KMS-11 (cell line): Measurements from ENCODE around the gene RBFOX2.

ENCODE experiments used
- H2AFZ ChIP-seq: fragments of 200-600 bp; sonication (generic); 2 replicates; pipeline ENCODE4 v1.6.1; 2016; ENCODE audit warnings: antibody characterized with exemption, mixed run types, low read depth
- H3K27ac ChIP-seq: fragments of 200-600 bp; sonication (generic); 2 replicates; pipeline ENCODE4 v1.6.1; 2016; ENCODE audit warnings: mild to moderate bottlenecking, mixed run types
- H3K27me3 ChIP-seq: fragments of 200-600 bp; sonication (generic); 2 replicates; pipeline ENCODE4 v1.6.1; 2017; ENCODE audit warnings: mild to moderate bottlenecking, low read depth, mixed run types, moderate library complexity; ENCODE audit not compliant: insufficient read depth
- H3K36me3 ChIP-seq: fragments of 200-600 bp; sonication (generic); 2 replicates; pipeline ENCODE4 v1.6.1; 2017; ENCODE audit warnings: mild to moderate bottlenecking, mixed run types; ENCODE audit not compliant: insufficient read depth
- H3K4me1 ChIP-seq: fragments of 200-600 bp; sonication (generic); 2 replicates; pipeline ENCODE4 v1.6.1; 2016; ENCODE audit warnings: mild to moderate bottlenecking, low read depth, mixed run types; ENCODE audit not compliant: poor library complexity, severe bottlenecking
- H3K4me2 ChIP-seq: fragments of 200-600 bp; sonication (generic); 2 replicates; pipeline ENCODE4 v1.7.0; 2016; ENCODE audit warnings: mild to moderate bottlenecking, mixed run types
- H3K4me3 ChIP-seq: fragments of 200-600 bp; sonication (generic); IDR thresholded peaks from 2 replicates; pipeline ENCODE4 v1.6.1; 2017; ENCODE audit warnings: low read depth, low read length, mixed read lengths; ENCODE audit not compliant: insufficient read depth
- H3K79me2 ChIP-seq: fragments of 200-600 bp; sonication (generic); 2 replicates; pipeline ENCODE4 v1.6.1; 2016; ENCODE audit warnings: low read depth, mixed run types; ENCODE audit not compliant: insufficient read depth
- H3K9ac ChIP-seq: fragments of 200-600 bp; sonication (generic); 2 replicates; pipeline ENCODE4 v1.6.1; 2016; ENCODE audit warnings: mild to moderate bottlenecking, mixed run types
- H4K20me1 ChIP-seq: fragments of 200-600 bp; sonication (generic); 2 replicates; pipeline ENCODE4 v1.6.1; 2016; ENCODE audit warnings: mild to moderate bottlenecking, mixed run types; ENCODE audit not compliant: insufficient read depth
- TF ChIP-seq, protein P1 (sequence below): fragments of 200-600 bp; sonication (generic); conservative IDR thresholded peaks from 2 replicates; pipeline ENCODE4 v1.6.1; 2017; ENCODE audit warnings: low read depth, mild to moderate bottlenecking, antibody characterized with exemption, low read length, moderate library complexity, mixed read lengths

Gene RBFOX2

GRCh38 chr22:35830305-35830704 lies 198.3 kb downstream of the RBFOX2 start:
- Histone ChIP-seq H3K79me2 (no peaks in the 10 kb centered on the region), H3K27me3 (no peaks in the 10 kb centered on the region), H3K9ac (no peak overlapping the region), H4K20me1 (no peaks in the 10 kb centered on the region), H3K4me1 (peaks cover 11% of the 10 kb centered on the region), H3K27ac (no peak overlapping the region), H2AFZ (no peak overlapping the region), H3K36me3 (no peaks in the 10 kb centered on the region), H3K4me2 (no peak overlapping the region), H3K4me3 (no peak overlapping the region)
- TF ChIP-seq, protein P1, sequence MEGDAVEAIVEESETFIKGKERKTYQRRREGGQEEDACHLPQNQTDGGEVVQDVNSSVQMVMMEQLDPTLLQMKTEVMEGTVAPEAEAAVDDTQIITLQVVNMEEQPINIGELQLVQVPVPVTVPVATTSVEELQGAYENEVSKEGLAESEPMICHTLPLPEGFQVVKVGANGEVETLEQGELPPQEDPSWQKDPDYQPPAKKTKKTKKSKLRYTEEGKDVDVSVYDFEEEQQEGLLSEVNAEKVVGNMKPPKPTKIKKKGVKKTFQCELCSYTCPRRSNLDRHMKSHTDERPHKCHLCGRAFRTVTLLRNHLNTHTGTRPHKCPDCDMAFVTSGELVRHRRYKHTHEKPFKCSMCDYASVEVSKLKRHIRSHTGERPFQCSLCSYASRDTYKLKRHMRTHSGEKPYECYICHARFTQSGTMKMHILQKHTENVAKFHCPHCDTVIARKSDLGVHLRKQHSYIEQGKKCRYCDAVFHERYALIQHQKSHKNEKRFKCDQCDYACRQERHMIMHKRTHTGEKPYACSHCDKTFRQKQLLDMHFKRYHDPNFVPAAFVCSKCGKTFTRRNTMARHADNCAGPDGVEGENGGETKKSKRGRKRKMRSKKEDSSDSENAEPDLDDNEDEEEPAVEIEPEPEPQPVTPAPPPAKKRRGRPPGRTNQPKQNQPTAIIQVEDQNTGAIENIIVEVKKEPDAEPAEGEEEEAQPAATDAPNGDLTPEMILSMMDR = no peak

DNA sequence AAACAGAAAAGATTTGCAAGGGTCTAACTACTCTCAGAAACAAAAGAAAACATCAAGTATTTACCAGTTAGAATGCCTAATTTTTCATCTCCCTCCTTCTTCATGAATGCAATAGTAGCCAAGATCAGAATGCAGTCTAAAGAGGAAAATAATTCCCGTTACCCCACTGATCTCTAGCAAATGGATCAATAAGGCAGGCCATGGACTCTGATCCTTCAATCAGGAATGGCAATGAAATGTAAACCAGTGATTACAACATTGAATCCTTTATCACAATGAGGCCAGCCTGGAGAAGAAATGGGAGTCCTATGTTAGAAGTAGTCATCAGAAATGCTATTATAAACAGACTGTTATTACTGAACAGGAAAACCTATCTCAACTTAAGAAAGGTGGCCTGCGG lies 204.4 kb downstream of the RBFOX2 start:
- TF ChIP-seq, protein P1 = no peak
- H3K79me2 ChIP-seq = no peaks in the 10 kb centered on the region
- no peak overlapping the region for H2AFZ ChIP-seq
- no peak overlapping the region for H3K9ac ChIP-seq
- no peaks in the 10 kb centered on the region for H4K20me1 ChIP-seq
- H3K36me3 ChIP-seq = no peaks in the 10 kb centered on the region
- H3K4me1 ChIP-seq = peaks cover 10% of the 10 kb centered on the region
- H3K27me3 ChIP-seq = no peaks in the 10 kb centered on the region
- no peak overlapping the region for H3K27ac ChIP-seq
- no peak overlapping the region for H3K4me3 ChIP-seq
- no peak overlapping the region for H3K4me2 ChIP-seq

DNA sequence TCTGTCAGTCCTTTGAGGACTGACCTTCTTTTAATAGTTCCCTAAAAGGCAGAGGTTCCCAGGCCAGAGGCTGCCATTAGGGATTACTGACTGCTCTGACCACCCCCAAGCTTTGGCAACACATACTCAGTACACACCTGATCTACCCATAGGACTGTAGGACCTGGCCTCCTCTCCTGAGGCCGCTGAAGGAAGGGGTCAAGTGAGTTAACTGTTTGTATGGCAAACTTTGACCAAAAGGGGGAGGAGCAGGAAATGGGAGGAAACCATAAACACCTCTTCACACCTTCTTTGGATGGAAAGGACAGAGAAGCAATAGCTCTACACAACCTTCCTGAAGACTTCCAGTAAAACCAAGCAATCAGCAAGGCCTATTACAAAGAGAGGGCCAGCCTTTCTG lies 207.0 kb downstream of the RBFOX2 start:
- TF ChIP-seq, protein P1 = no peak
- no peak overlapping the region for H3K4me2 ChIP-seq
- H3K27ac ChIP-seq = no peak overlapping the region

DNA sequence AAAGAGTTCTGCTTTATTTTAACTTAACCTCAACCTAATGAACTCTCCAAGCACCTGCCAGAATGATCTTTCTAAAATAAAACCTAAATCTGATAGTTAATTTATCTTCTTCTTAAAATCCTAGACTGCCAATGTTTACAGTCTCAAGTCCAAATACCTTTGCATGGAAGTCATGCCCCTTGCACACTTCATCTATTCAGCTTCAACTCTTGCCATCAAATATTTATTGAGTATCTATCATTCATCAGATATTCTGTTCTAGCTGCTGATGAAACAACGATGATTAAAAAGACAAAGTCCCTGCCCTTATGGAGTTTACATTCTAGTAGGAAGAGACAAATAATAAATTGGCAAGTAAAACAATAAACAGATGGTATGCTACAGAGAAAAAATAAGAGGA lies 209.2 kb downstream of the RBFOX2 start:
- Histone ChIP-seq H3K4me1 (no peaks in the 10 kb centered on the region), H4K20me1 (no peaks in the 10 kb centered on the region), H3K27me3 (no peaks in the 10 kb centered on the region), H3K27ac (no peak overlapping the region), H3K4me2 (no peak overlapping the region), H3K9ac (no peak overlapping the region), H3K36me3 (no peaks in the 10 kb centered on the region), H2AFZ (no peak overlapping the region), H3K4me3 (no peak overlapping the region), H3K79me2 (no peaks in the 10 kb centered on the region)
- TF ChIP-seq, protein P1 = no peak

More for the DNA sequence above, 207.0 kb downstream of the RBFOX2 start:
- Histone ChIP-seq H3K4me1 (no peaks in the 10 kb centered on the region), H2AFZ (no peak overlapping the region), H4K20me1 (no peaks in the 10 kb centered on the region), H3K27me3 (no peaks in the 10 kb centered on the region), H3K79me2 (no peaks in the 10 kb centered on the region), H3K4me3 (no peak overlapping the region), H3K36me3 (no peaks in the 10 kb centered on the region), H3K9ac (no peak overlapping the region)
